DLD1 (cell line): ENCODE data around the gene OSBPL6.
"Not testable (repeated sequence)": the region's sequence is repeated elsewhere in the genome, so short reads cannot be mapped to it uniquely, and the experiment has no call there.

ENCODE experiments used
- in situ Hi-C: cut with HindIII; loops from 2 replicates; pipeline ENCODE4 v1.10.0; 2017; ENCODE audit warnings: low sequenced_read_pairs

The OSBPL6 gene

GRCh38 chr2:178193823-178194599, at the start of gene OSBPL6:
Gene OSBPL6, plus strand, starts transcription at chr2:178194512. Its CDS starts 111,673 bp downstream, at chr2:178306185.
- in situ Hi-C loops: no loop called here

- in situ Hi-C loops: no loop called here
Observed at GRCh38 chr2:178152033-178152432, 42.3 kb upstream of the OSBPL6 start.

GRCh38 chr2:178152542-178152941, 41.8 kb upstream of the OSBPL6 start:
- in situ Hi-C loops: no loop called here

GRCh38 chr2:178152977-178153376, 41.3 kb upstream of the OSBPL6 start:
- in situ Hi-C loops: no loop called here

GRCh38 chr2:178153878-178154277, 40.4 kb upstream of the OSBPL6 start:
- in situ Hi-C loops: not testable (repeated sequence)

- in situ Hi-C loops: no loop called here
Observed at GRCh38 chr2:178155524-178155923, 38.8 kb upstream of the OSBPL6 start.

- in situ Hi-C loops: no loop called here
Observed at GRCh38 chr2:178157574-178157973, 36.7 kb upstream of the OSBPL6 start.

GRCh38 chr2:178159966-178160365, 34.3 kb upstream of the OSBPL6 start:
- in situ Hi-C loops: no loop called here

- in situ Hi-C loops: no loop called here
Observed at GRCh38 chr2:178160601-178161000, 33.7 kb upstream of the OSBPL6 start.

GRCh38 chr2:178163395-178163794, 30.9 kb upstream of the OSBPL6 start:
- in situ Hi-C loops: no loop called here

GRCh38 chr2:178163911-178164310, 30.4 kb upstream of the OSBPL6 start:
- in situ Hi-C loops: no loop called here

GRCh38 chr2:178173657-178174056, 20.7 kb upstream of the OSBPL6 start:
- in situ Hi-C loops: no loop called here

- in situ Hi-C loops: no loop called here
Observed at GRCh38 chr2:178177066-178177679, 17.1 kb upstream of the OSBPL6 start.

- in situ Hi-C loops: not testable (repeated sequence)
Observed at GRCh38 chr2:178180648-178181047, 13.7 kb upstream of the OSBPL6 start.

GRCh38 chr2:178187861-178188260, 6.5 kb upstream of the OSBPL6 start:
- in situ Hi-C loops: no loop called here

GRCh38 chr2:178188466-178188865, 5.8 kb upstream of the OSBPL6 start:
- in situ Hi-C loops: no loop called here

GRCh38 chr2:178191004-178191508, 3.3 kb upstream of the OSBPL6 start:
- in situ Hi-C loops: no loop called here

GRCh38 chr2:178191511-178191910, 2.8 kb upstream of the OSBPL6 start:
- in situ Hi-C loops: no loop called here

GRCh38 chr2:178193496-178193822, 853 bp upstream of the OSBPL6 start:
- in situ Hi-C loops: no loop called here

GRCh38 chr2:178194600-178195389, 483 bp downstream of the OSBPL6 start:
- in situ Hi-C loops: no loop called here

- in situ Hi-C loops: no loop called here
Observed at GRCh38 chr2:178195390-178196166, 1.3 kb downstream of the OSBPL6 start.
